GM18526 (cell line): ENCODE data around the gene MARVELD2.

ENCODE experiments used
- POLR2A ChIP-seq: IDR thresholded peaks from 3 replicates; pipeline ENCODE4 v1.6.1; 2011; ENCODE audit not compliant: insufficient read length; ENCODE audit errors: extremely low read depth

The MARVELD2 gene

GRCh38 chr5:69432412-69433206 is 17.7 kb downstream of the MARVELD2 start:
- TF ChIP-seq POLR2A: no peak

DNA sequence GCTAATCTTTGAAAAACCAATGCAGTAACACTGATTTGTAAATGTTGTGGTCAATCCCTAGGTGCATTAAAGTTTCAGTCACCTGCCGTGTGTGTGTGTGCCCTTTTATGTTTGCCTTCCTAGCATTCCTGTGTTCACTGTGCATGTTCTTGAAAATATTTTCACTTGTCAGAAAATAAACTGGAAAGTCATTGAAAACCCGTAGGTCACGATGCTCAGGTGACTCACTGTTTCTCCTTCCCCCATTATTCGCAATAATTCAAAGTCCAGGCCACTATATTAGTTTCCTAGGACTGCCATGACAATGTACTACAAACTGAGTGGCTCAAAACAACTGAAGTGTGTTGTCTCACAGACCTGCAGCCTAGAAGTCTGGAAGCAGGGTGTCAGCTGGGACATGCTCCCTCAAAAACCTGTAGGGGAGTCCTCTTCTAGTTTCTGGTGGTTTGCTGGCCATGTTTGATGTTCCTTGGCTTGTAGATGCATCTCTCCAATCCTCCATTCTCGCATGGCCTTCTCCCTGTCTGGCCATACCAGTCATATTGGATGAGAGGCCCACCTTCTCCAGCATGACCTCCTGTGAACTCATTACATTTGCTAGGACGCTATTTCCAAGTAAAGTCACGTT is 29.3 kb downstream of the MARVELD2 start:
- TF ChIP-seq POLR2A: no peak

GRCh38 chr5:69449511-69449910 is 34.6 kb downstream of the MARVELD2 start:
- TF ChIP-seq POLR2A: no peak

- no peak for TF ChIP-seq POLR2A
Measured at GRCh38 chr5:69450116-69450515, 35.2 kb downstream of the MARVELD2 start.

GRCh38 chr5:69451941-69452647 is 37.2 kb downstream of the MARVELD2 start:
- TF ChIP-seq POLR2A: no peak

- TF ChIP-seq POLR2A: no peak
Measured at GRCh38 chr5:69454460-69455249, 39.7 kb downstream of the MARVELD2 start.

- TF ChIP-seq POLR2A: no peak
Measured at GRCh38 chr5:69462170-69462569, 47.3 kb downstream of the MARVELD2 start.

GRCh38 chr5:69467442-69468225 is 52.7 kb downstream of the MARVELD2 start:
- no peak for TF ChIP-seq POLR2A

GRCh38 chr5:69468631-69469030 is 53.7 kb downstream of the MARVELD2 start:
- no peak for TF ChIP-seq POLR2A

- TF ChIP-seq POLR2A: no peak
Measured at GRCh38 chr5:69477170-69477569, 62.3 kb downstream of the MARVELD2 start.

GRCh38 chr5:69484891-69485290 is 70.0 kb downstream of the MARVELD2 start:
- TF ChIP-seq POLR2A: no peak

DNA sequence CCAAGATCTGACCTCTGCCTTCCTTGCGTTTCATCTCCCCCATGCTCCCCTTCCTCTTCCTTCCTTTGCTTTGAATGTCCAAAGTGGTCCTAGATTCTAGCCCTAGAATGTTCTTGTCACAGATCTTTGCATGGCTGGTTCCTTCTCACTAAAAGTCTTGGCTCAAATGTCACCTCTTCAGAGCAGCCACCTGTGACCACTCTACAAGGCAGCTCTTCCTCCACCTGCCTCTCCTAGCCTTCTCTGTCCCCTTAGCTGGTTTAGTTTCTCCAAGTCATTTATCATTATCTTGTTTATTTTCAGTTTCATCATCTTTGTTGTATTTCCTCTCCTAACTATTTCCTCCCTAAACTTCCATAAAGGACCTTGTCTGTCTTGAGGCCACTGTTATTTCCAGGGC is 70.6 kb downstream of the MARVELD2 start:
- no peak for TF ChIP-seq POLR2A

DNA sequence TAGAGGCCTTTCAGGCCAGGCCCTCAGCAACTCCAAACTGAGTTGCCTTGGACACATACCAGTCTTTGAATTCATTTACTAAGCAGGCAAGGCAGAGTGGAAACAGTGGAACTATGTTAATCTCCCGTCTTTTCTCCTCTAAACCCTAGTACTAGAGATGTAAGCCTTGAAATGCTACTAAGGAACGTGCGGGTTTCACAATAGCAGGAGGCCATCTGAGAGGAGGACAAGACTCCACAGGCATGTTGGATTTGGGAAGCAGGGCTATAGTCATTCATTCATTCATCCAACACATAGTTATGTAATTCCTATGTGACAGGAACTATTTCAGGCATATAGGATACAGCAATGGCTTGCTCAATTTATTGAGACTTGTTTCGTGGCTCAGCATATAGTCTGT is 74.3 kb downstream of the MARVELD2 start:
- no peak for TF ChIP-seq POLR2A

DNA sequence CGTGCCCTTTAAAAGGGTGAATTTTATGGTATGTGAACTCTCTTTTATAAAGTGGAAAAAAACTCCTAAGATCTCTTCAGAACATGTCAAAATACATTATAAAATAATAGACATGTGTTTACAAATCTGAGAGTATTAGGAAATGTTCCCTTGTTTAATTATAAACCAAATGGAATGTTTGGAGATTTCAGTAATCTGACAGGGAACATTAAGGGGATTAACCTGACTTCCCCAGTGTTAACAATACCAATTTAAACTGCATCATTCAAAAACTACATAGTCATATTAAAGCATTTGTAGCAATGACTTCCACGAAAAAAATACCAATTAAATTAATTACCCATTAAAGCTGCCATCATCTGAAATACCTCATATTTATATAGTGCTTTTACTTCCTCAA is 76.1 kb downstream of the MARVELD2 start:
- no peak for TF ChIP-seq POLR2A

- no peak for TF ChIP-seq POLR2A
Measured at GRCh38 chr5:69491838-69492390, 77.0 kb downstream of the MARVELD2 start.
